ENCODE results near the gene TP63. TPM values are rescaled to one million over a fixed set of nuclear protein-coding genes. Genes with fewer than 3 reads are reported as not detected.

Gene TP63
- total RNA-seq, 1 donor from 2014 or later = 5.8 TPM

DNA sequence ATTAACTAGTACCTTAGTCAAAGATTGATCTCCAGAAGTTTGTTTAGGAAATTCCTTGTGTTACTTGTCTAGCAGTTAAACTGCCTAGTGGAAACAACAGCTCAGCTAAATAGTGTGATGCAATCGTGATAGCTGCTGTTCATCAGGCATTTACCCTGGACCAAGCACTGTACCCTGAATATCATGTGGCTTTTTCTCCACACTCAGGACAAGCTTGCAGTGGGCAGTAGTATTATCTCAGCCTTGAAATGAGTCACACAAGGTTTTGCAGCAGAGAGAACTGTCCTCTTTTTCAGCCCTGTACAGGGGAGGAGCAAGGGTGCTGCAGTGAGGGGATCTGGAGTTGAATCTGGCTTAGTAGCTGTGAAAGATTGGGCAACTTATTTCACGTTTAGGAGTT, 208.4 kb downstream of the TP63 start:
- Mint-ChIP-seq H3K36me3 (no peaks in the 10 kb centered on the region), H3K9me3 (no peaks in the 10 kb centered on the region), H3K4me1 (ENCODE audit: unreplicated experiment) (peaks cover 12% of the 10 kb centered on the region), H3K27ac (no peak overlapping the region), H3K27me3 (peaks cover 25% of the 10 kb centered on the region), H3K4me3 (no peak overlapping the region)
- DNase-seq (ENCODE audit: extremely low spot score, unreplicated experiment) = no peak
- TF ChIP-seq, protein P1, sequence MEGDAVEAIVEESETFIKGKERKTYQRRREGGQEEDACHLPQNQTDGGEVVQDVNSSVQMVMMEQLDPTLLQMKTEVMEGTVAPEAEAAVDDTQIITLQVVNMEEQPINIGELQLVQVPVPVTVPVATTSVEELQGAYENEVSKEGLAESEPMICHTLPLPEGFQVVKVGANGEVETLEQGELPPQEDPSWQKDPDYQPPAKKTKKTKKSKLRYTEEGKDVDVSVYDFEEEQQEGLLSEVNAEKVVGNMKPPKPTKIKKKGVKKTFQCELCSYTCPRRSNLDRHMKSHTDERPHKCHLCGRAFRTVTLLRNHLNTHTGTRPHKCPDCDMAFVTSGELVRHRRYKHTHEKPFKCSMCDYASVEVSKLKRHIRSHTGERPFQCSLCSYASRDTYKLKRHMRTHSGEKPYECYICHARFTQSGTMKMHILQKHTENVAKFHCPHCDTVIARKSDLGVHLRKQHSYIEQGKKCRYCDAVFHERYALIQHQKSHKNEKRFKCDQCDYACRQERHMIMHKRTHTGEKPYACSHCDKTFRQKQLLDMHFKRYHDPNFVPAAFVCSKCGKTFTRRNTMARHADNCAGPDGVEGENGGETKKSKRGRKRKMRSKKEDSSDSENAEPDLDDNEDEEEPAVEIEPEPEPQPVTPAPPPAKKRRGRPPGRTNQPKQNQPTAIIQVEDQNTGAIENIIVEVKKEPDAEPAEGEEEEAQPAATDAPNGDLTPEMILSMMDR (conservative IDR thresholded peaks at IDR 0.05) = no peak

DNA sequence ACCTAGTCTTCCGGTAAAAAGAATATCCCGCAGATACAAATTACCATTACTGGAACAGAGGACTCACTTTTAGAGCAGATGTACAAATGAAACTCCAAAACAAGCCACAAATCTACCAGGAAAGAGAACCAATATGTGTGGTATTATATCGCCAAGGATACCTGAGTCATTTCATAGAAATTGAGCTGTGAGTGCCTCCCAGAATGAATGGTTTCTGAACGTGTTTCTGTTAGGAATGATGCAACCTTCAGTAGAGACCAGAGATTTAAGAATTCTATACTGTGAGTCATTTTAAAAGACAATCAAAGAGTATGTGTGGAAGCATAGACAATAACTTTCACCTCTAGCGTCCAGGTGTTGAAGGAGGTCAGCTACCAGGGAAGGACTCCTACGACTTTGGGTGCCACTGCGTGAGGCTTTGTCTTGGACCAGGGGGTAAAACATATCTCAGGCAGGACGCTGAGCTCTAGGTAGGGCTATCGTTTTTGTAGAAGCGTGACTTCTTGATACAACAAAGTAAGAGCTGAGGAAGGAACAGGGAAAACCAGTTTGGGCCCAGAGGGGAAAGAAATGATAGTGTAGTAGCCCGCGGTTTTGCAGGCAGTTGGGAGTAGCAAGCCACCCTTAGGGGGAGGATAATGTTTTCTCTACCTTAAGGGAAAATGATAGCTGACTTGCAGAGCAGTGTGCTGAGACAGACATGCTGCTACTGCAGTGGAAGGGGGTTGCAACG, 210.4 kb downstream of the TP63 start:
- H3K27ac Mint-ChIP-seq = peak overlapping the region; percentile 96
- H3K4me3 Mint-ChIP-seq = peak overlapping the region; percentile 66
- H3K27me3 Mint-ChIP-seq = peaks cover 36% of the 10 kb centered on the region
- TF ChIP-seq, protein P1 (conservative IDR thresholded peaks at IDR 0.05) = no peak
- DNase-seq (ENCODE audit: extremely low spot score, unreplicated experiment) = no peak
- H3K9me3 Mint-ChIP-seq = no peaks in the 10 kb centered on the region
- no peaks in the 10 kb centered on the region for H3K36me3 Mint-ChIP-seq
- peaks cover 12% of the 10 kb centered on the region for H3K4me1 Mint-ChIP-seq (ENCODE audit: unreplicated experiment)

DNA sequence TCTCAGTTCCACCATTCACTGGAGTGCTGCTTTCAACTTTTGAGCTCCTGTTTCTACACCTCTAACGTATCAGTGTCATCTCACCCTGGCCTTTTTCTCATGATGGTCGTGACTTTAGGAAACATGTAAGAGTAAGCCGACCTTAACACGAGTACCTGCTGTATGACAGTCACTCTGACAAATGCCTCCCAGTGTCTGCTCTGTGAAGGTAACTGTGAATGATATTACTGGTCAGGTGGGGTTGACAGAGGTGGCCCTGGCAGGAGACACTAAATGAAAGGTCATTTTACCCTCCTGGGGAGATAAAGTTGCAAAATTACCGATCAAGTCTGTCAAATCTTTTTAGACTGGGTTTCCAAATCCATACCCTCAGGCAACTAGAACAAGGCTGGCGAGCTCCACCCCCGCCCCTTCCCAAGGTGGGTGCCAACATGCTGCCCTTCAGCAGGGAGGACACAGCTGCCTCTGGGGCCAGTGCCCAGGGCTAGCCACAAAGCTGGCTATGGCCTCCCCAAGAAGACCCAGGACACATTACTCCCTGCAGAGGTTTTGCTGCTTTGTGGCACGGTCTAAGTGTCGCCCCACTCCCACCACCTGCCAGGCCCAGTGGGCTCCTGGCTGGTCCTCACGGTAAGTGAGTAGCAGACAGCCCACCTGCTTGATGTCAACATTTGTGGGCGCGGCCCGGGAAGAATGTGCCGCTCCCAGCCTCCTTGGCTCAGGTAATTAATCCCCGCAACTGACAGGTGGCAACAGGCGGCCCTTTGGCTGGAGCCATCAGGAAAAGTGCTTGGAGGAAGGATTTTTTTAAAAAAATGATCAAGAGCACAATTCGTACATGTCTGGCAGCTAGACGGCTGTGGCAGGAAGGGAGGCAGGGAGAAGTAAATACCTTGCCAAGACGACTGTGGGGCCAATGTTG, 211.8 kb downstream of the TP63 start:
- Mint-ChIP-seq H3K4me3 (no peak overlapping the region), H3K27ac (peak overlapping the region; percentile 96)
- TF ChIP-seq, protein P1 (conservative IDR thresholded peaks at IDR 0.05) = no peak

DNA sequence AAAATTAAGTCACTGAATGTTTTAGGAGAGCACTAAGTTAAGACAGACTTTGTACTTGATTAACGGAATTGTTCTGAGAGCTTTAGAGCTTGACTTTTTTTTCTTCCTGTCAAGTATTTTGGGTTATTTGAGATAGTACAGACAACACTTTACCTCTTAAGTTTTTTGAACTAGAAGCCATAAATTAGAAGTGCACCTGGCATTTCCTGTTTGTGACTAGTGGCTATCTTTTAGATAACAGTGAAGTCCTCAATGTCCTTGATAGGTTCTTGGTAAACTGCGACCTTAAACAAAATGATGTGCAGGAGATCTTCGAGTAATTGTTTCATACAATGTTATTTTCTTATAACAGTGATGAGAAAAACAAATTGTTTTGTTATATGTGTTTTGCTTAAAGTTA, 213.9 kb downstream of the TP63 start:
- peaks cover 12% of the 10 kb centered on the region for H3K4me1 Mint-ChIP-seq (ENCODE audit: unreplicated experiment)
- H3K27ac Mint-ChIP-seq = no peak overlapping the region
- no peaks in the 10 kb centered on the region for H3K9me3 Mint-ChIP-seq
- no peak for DNase-seq (ENCODE audit: extremely low spot score, unreplicated experiment)
- H3K4me3 Mint-ChIP-seq = no peak overlapping the region
- no peaks in the 10 kb centered on the region for H3K36me3 Mint-ChIP-seq
- H3K27me3 Mint-ChIP-seq = peaks cover 25% of the 10 kb centered on the region
- TF ChIP-seq, protein P1 (conservative IDR thresholded peaks at IDR 0.05) = no peak

More for the DNA sequence above, 211.8 kb downstream of the TP63 start:
- no peak for DNase-seq (ENCODE audit: extremely low spot score, unreplicated experiment)
- Mint-ChIP-seq H3K27me3 (peaks cover 34% of the 10 kb centered on the region), H3K4me1 (ENCODE audit: unreplicated experiment) (peaks cover 12% of the 10 kb centered on the region), H3K9me3 (no peaks in the 10 kb centered on the region), H3K36me3 (no peaks in the 10 kb centered on the region)

DNA sequence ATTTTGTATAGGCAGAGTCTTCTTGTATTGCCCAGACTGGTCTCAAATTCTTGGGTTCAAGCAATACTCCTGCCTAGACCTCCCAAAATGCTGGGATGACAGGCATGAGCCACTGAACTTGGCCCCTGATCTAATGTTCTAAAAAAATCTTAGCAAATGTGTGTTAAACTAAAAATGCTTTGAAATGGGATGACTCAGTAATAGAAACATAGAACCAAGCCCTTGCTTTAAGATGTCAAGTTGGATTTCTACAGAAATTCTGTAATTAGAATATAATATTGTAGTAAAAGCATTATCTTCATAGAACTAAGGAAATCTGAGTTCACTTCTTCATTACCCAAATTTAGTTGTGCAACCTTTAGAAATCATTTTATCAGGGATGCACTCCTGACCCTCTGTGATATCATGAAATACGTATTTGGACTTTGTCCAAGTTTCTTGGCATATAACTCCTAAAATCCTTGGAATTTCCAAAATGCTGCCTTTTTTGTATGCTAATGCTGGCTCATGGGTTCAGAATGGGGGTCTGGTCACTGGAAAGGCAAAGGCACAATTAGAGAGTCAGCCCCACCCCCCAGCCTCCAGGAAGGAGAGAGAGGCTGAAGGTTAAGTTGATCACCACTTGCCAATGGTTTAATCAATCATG, 217.3 kb downstream of the TP63 start:
- Mint-ChIP-seq H3K27me3 (peaks cover 24% of the 10 kb centered on the region), H3K4me3 (no peak overlapping the region), H3K9me3 (peaks cover 5% of the 10 kb centered on the region), H3K4me1 (ENCODE audit: unreplicated experiment) (no peaks in the 10 kb centered on the region), H3K36me3 (no peaks in the 10 kb centered on the region), H3K27ac (no peak overlapping the region)
- DNase-seq (ENCODE audit: extremely low spot score, unreplicated experiment) = no peak
- TF ChIP-seq, protein P1 (conservative IDR thresholded peaks at IDR 0.05) = no peak
